ENCODE data around the gene ZNF808. TPM values are rescaled to one million over a fixed set of nuclear protein-coding genes. Genes with fewer than 3 reads are reported as not detected.
"Not testable (repeated sequence)": the region's sequence is repeated elsewhere in the genome, so short reads cannot be mapped to it uniquely, and the experiment has no call there.

The ZNF808 gene
- total RNA-seq (19.0 and 22.9 TPM in 2 replicates), polyA plus RNA-seq (6.2 and 11.3 TPM in 2 replicates)

DNA sequence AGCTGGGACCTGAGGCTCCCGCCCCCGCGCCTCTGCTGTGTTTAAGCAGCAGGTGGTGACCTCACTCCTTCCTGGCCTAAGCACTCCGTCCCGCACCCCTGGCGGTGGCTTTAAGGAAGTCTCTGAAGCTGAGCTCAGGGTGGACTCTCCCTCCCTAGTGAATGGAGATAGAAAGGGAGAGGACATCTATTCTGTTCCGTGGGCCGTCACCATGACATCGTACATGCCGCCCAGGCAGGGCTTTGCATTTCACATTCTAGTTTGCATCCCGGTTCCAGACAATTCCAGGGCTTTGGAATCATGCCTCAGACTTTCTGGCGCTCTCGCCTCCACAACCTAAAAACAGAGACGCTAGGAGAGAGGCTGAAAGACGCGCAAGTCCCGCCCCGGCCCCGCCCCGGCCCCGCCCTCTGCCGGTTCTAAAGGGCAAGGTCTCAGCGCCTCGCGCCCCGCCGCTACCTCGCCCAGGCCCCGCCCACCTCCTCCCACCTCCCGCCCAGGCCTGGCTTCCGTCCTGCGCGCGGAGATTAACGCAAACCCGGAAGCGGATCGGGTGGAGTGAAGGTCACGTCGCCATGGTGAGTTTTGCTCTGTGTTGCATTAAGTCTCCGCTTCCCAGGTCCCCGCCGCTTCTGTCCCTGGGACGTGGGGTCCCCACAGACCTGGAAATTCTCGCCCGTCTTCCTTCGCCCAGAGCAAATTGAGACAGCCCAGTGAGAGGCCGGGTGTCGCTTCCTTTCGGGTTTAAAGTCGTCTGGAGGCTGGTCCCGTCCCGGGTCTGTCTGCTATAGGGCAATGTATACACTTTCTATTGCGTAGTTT lies at the start of gene ZNF808:
Gene ZNF808 (plus strand): TSS at position 535 of the 822 bp plus-strand sequence. CDS start 15,617 bp downstream, outside the sequence.
- TF ChIP-seq, protein P1, sequence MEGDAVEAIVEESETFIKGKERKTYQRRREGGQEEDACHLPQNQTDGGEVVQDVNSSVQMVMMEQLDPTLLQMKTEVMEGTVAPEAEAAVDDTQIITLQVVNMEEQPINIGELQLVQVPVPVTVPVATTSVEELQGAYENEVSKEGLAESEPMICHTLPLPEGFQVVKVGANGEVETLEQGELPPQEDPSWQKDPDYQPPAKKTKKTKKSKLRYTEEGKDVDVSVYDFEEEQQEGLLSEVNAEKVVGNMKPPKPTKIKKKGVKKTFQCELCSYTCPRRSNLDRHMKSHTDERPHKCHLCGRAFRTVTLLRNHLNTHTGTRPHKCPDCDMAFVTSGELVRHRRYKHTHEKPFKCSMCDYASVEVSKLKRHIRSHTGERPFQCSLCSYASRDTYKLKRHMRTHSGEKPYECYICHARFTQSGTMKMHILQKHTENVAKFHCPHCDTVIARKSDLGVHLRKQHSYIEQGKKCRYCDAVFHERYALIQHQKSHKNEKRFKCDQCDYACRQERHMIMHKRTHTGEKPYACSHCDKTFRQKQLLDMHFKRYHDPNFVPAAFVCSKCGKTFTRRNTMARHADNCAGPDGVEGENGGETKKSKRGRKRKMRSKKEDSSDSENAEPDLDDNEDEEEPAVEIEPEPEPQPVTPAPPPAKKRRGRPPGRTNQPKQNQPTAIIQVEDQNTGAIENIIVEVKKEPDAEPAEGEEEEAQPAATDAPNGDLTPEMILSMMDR (IDR thresholded peaks at IDR 0.05; ENCODE audit: low read depth, low read length), result peak; percentile 74
- Histone ChIP-seq H3K4me1 (ENCODE audit: low read depth) (peaks cover 6% of the 10 kb centered on the region), H3K27ac (peak within 1 kb of the TSS; percentile 94), H3K4me3 (peak within 1 kb of the TSS; percentile 98), H3K36me3 (no peaks in the 10 kb centered on the region), H3K9me3 (ENCODE audit: low read depth) (no peaks in the 10 kb centered on the region), H3K27me3 (no peaks in the 10 kb centered on the region)
- peak; percentile 95 to 96 for DNase-seq (ENCODE audit: low read depth in 1 of 2, low spot score in 1 of 2)

DNA sequence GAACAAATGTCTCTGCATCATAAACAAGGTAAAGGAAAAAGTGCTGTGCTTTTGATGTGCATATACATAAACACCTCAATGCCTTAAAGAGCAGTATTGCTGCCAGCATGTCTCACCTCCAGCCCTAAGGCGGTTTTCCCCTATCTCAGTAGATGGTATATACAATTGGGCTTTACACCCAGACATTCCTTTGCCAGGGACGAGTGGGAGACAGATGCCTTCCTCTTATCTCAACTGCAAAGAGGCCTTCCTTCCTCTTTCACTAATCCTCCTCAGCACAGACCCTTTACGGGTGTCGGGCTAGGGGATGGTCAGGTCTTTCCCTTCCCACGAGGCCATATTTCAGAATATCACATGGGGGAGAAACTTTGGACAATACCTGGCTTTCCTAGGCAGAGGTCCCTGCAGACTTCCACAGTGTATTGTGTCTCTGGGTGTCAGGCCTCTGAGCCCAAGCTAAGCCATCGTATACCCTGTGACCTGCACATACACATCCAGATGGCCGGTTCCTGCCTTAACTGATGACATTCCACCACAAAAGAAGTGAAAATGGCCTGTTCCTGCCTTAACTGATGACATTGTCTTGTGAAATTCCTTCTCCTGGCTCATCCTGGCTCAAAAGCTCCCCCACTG lies 43.2 kb upstream of the ZNF808 start:
- H3K4me1 ChIP-seq (ENCODE audit: low read depth); H3K9me3 ChIP-seq (ENCODE audit: low read depth); DNase-seq (ENCODE audit: low read depth in 1 of 2, low spot score in 1 of 2); H3K27me3 ChIP-seq; H3K4me3 ChIP-seq; H3K36me3 ChIP-seq; H3K27ac ChIP-seq: not testable (repeated sequence)

DNA sequence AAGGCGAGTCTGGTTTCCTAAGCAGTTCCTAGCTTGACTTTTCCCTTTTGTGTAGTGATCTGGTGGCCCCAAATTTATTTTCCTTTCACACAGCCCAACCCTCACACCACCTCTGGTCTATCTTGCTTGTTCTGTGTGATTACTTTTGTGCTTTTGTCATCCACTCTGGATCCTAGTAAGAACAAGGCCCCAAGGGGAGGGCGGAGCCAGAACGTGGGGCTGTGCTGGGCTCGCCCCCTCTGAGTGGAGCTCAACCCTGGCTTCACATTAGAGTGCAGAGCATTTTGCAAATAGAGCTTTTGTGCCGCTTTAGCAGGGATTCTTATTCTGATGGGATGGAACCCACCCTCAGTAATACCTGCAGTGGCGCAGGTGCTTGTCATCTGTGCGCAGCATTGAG lies 42.4 kb upstream of the ZNF808 start:
- not testable (repeated sequence) for H3K27ac ChIP-seq; H3K36me3 ChIP-seq; H3K4me3 ChIP-seq; H3K27me3 ChIP-seq; H3K9me3 ChIP-seq (ENCODE audit: low read depth); DNase-seq (ENCODE audit: low read depth in 1 of 2, low spot score in 1 of 2); H3K4me1 ChIP-seq (ENCODE audit: low read depth)

DNA sequence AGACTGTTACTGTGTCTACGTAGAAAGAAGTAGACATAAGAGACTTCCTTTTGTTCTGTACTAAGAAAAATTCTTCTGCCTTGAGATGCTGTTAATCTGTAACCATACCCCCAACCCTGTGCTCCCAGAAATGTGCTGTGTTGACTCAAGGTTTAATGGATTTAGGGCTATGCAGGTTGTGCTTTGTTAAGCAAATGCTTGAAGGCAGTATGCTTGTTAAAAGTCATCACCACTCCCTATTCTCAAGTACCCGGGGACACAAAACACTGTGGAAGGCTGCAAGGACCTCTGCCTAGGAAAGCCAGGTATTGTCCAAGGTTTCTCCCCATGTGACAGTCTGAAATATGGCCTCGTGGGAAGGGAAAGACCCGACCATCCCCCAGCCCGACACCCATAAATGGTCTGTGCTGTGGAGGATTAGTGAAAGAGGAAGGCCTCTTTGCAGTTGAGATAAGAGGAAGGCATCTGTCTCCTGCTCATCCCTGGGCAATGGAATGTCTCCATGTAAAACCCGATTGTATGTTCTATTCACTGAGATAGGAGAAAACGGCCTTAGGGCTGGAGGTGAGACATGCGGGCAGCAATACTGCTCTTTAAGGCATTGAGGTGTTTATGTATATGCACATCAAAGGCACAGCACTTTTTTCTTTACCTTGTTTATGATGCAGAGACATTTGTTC lies 41.8 kb upstream of the ZNF808 start:
- not testable (repeated sequence) for DNase-seq (ENCODE audit: low read depth in 1 of 2, low spot score in 1 of 2); H3K27me3 ChIP-seq; H3K36me3 ChIP-seq; H3K4me3 ChIP-seq; H3K27ac ChIP-seq; H3K4me1 ChIP-seq (ENCODE audit: low read depth); H3K9me3 ChIP-seq (ENCODE audit: low read depth)

DNA sequence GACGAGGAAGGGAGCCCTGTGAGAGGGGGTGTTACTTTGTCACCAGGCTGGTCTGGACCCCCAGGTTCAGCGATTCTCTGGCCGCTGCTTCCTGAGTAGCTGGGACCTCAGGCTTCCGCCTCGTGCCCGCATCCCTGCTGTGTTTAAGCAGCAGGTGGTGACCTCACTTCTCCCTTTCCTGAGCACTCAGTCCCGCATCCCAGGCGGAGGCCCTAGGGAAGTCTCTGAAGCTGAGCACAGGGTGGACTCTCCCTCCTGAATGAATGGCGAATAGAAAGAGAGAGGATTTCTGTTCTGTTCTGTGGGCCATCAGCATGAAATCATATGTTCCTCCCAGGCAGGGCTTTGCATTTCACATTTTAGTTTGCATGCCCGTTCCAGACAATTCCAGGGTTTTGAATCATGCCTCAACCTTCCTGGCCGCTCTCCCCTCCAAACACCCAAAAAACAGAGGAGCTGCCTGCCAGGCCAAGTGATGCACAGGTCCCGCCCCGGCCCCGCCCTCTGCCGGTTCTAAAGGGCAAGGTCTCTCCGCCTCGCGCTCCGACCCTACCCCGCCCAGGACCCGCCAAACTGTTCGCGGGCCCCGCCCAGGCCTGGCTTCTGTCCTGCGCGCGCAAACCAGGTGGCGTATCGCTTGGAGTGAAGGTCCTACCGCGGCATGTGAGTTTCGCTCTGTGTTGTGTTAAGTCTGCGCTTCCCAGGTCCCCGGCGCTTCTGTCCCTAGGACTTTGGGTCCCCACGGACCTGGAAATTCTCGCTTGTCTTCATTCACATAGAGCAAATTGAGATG lies 35.1 kb upstream of the ZNF808 start:
- no peaks in the 10 kb centered on the region for H3K4me1 ChIP-seq (ENCODE audit: low read depth)
- peak overlapping the region; percentile 67 for H3K27ac ChIP-seq
- H3K27me3 ChIP-seq, result no peaks in the 10 kb centered on the region
- TF ChIP-seq, protein P1 (IDR thresholded peaks at IDR 0.05; ENCODE audit: low read depth, low read length), result no peak
- peak overlapping the region; percentile 31 for H3K4me3 ChIP-seq
- H3K9me3 ChIP-seq (ENCODE audit: low read depth), result no peaks in the 10 kb centered on the region
- no peaks in the 10 kb centered on the region for H3K36me3 ChIP-seq
- DNase-seq (ENCODE audit: low read depth in 1 of 2, low spot score in 1 of 2), result peak in 1 of 2 donors; percentile 82

DNA sequence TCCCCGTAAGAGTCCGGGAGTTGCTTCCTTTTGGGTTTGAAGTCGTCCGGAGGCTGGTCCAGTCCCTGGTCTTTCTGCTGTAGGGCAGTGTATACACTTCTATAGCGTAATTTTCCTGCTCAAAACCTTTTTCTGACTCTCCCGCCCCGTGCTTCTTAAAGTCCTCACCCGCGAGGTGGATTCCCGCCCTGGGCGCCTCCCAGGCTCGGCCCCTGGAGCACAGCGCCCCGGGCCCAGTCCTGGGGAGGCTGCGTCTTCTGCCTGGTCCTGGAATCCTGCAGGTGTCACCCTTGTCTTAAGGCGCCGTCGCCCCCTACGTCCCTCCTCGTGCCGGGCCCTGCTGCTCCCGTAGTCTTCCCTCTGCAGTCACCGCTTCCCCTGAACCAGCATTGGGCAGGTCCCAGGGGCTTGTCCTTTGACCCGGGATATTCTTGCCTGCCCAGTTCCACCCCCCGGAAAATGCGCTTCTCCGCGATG lies 34.4 kb upstream of the ZNF808 start:
- TF ChIP-seq, protein P1 (IDR thresholded peaks at IDR 0.05; ENCODE audit: low read depth, low read length), result no peak
- Histone ChIP-seq H3K4me1 (ENCODE audit: low read depth) (no peaks in the 10 kb centered on the region), H3K36me3 (no peaks in the 10 kb centered on the region), H3K27ac (peak overlapping the region; percentile 67), H3K9me3 (ENCODE audit: low read depth) (no peaks in the 10 kb centered on the region), H3K27me3 (no peaks in the 10 kb centered on the region), H3K4me3 (peak overlapping the region; percentile 31)
- peak in 1 of 2 donors; percentile 68 for DNase-seq (ENCODE audit: low read depth in 1 of 2, low spot score in 1 of 2)

All from cardiac muscle cell (in vitro differentiated cells and primary cell).